GM21367 (cell line): Measurements from ENCODE around the gene NYNRIN.
"Not testable (repeated sequence)": the region's sequence is repeated elsewhere in the genome, so short reads cannot be mapped to it uniquely, and the experiment has no call there.

Experiments
- ATAC-seq: cut with Tn5 transposase; IDR thresholded peaks from one replicate; pipeline ENCODE4 v1.9.1; 2021; ENCODE audit not compliant: unreplicated experiment

The NYNRIN gene

DNA sequence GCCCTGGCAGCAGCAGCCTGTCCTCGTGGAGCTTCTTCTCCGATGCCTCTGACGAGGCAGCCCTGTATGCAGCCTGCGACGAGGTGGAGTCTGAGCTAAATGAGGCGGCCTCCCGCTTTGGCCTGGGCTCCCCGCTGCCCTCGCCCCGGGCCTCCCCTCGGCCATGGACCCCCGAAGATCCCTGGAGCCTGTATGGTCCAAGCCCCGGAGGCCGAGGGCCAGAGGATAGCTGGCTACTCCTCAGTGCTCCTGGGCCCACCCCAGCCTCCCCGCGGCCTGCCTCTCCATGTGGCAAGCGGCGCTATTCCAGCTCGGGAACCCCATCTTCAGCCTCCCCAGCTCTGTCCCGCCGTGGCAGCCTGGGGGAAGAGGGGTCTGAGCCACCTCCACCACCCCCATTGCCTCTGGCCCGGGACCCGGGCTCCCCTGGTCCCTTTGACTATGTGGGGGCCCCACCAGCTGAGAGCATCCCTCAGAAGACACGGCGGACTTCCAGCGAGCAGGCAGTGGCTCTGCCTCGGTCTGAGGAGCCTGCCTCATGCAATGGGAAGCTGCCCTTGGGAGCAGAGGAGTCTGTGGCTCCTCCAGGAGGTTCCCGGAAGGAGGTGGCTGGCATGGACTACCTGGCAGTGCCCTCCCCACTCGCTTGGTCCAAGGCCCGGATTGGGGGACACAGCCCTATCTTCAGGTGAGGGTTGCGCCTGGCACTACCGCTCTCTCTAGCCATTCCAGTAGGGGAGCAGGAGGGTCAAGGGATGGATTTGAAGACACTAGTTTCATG, 28.7 kb upstream of the NYNRIN start:
- ATAC-seq, result no peak

DNA sequence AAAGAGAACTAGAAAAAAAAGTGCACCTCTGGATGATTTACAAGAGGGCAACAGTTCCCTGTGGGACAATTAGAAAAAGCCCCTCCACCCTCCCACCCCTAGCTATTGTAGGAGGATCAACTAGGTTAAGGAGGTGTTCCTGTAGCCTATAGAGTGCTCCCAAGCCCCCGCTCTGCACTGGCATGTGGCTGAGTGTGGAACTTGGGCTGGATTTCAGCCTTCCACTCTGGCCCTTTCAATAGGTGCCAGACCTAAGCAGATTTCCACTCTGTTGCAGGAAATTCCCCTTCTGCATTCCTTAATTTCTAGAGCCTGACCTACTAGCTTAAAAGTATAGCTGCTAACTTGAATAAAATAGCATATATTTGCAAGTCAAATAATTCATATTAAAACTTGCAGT, 28.1 kb upstream of the NYNRIN start:
- ATAC-seq, result no peak

DNA sequence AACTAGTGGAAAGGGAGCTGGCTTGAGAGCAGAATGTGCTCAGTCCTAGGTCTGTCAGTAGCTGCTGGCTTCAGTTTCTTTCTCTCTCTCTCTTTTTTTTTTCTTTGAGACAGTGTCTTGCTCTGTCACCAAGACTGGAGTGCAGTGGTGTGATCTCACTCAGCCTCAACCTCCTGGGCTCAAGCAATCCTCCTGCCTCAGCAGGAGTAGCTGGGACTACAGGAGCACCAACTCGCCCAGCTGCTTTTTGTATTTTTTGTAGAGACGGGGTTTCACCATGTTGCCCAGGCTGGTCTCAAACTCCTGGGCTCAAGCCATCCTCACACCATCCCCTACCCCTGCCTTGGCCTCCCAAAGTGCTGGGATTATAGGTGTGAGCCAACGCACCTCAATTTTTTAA, 27.2 kb upstream of the NYNRIN start:
- ATAC-seq, result not testable (repeated sequence)

DNA sequence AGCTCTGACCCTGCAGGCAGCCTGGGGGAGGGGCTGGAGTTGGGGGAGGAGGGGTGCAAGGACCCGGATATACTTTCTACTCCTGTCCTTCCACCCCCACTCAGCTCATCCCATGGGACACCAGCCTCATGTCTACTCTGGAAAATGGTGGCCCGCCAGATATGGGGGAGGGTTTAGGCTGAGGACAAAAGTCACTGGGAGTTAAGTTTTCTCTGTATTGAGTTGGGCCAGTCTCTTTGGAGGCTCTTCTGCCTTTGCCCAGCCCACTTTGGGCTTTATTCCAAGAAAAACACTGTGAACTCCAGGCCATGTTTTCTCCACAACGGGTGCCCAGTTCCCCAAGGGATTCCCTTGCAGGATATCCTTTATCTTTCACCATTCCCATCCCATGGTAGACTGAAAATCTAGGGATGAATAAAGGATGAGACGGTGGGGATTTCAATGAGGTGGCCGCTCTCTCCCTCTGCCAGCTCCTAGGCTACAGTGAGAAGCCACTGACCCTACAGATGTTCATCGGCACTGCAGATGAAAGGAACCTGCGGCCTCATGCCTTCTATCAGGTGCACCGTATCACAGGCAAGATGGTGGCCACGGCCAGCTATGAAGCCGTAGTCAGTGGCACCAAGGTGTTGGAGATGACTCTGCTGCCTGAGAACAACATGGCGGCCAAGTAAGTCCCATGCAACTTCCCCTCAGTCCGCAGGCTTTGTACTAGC, 25.9 kb upstream of the NYNRIN start:
- no peak for ATAC-seq

DNA sequence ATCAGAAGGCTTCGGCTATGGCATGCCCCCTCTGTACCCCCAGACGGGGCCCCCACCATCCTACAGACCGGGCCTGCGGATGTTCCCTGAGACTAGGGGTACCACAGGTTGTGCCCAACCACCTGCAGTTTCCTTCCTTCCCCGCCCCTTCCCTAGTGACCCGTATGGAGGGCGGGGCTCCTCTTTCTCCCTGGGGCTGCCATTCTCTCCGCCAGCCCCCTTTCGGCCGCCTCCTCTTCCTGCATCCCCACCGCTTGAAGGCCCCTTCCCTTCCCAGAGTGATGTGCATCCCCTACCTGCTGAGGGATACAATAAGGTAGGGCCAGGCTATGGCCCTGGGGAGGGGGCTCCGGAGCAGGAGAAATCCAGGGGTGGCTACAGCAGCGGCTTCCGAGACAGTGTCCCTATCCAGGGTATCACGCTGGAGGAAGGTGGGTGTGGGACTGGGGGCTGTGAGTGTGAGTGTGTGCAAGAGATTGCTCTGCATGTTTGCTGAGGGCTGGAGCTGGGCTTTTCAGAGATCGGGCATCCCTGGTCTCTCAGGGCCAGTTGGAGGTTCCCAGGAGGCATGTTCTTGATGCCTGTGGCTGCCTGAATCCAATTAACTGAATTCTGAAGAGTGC, 22.2 kb upstream of the NYNRIN start:
- ATAC-seq, result no peak

DNA sequence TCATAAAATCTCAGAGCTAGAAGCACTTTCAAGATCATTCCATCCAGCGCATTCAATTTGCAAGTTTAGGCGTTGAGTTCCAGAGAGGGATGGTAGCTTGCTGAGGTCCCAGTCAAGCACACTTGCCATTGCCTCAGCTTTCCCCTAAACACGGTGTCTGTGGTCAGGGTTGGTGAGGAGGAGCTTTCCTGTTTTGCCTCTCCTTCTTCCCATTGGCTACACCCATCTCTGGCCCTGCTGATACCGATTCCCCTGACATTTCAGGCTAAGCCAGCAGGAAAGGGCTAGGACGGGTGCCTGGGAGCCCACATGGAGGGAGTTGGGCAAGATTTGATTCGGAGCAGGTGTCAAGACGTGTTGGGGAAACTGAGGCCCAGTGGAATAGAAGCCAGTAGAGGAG, 21.7 kb upstream of the NYNRIN start:
- no peak for ATAC-seq

DNA sequence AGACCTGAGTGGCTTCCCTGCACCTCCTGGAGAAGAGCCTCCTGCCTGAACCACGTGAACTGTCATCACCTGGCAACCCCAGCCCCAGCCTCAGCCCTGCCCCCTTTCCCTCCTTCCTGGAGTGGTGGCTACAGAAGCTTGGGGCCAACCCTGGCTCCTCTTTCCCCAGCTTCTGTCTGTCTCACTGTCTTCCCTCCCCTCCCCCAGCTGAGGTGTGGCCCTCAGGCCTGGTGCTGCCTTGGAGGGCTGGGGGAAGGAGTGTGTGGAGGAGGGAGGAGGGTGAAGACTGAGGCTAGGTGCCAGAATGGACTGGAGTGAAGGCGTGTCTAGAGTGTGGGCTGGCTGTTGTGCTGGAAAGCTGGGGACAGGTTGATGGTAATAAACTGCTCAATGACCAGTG, 21.1 kb upstream of the NYNRIN start:
- ATAC-seq, result no peak

DNA sequence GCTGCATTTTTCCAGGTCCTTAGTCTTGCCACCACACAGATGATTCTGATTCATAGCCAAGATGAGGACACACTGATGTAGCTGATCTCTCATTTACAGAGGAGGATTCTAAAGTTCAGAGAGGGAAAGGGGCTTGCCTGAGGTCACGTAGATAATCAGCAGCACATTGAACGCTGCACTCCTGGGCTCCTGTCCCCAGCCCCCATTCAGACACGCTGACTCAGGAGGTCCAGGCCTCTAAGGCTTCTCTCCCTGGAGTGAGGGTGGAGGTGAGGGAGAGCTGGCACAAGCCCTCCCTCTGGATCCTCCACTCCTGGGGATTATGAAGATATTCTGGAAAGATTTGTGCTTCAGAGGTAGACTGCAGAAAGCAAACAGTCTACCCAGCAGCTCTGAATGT, 20.5 kb upstream of the NYNRIN start:
- ATAC-seq, result no peak

DNA sequence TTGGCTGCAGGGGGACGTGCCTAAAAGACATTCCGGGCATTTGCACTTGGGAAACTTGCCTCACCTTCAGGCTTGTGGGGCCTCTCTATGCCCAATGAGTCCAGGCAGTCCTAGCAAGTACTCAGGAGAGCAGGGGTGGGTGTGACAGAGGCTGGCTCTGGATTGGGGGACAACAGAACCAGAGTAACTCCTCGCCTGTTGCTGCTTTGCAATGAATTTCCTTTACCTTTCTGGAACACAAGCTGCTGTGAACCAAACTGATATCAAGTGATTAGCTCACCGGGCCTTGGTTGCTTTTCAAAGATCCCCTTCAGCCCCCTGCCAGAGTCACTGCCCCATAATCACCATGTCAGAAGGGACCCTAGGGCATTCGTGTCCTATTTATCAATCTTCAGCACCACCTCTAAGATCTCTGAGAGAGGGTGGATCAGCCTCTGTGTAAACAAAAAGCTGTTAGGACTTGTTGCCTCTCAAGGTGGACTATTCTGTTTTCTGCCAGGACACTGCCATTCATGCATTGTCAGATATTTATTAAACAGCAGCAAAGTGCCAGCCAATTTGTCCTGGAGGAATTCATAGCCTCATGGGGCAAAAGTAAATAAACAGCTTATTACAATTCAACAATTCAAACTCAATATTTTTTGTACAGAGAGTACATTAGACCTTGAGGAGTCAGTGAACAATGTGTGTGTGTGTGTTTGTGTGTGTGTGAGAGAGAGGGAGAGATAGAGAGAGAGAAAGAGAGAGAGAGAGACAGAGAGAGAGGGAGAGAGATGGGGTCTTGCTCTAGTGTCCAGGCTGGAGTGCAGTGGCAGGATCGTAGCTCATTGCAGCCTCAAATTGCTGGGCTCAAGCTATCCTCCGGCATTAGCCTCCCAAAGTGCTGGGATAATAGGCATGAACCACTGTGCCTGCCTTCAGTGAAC, 19.6 kb upstream of the NYNRIN start:
- ATAC-seq, result no peak

DNA sequence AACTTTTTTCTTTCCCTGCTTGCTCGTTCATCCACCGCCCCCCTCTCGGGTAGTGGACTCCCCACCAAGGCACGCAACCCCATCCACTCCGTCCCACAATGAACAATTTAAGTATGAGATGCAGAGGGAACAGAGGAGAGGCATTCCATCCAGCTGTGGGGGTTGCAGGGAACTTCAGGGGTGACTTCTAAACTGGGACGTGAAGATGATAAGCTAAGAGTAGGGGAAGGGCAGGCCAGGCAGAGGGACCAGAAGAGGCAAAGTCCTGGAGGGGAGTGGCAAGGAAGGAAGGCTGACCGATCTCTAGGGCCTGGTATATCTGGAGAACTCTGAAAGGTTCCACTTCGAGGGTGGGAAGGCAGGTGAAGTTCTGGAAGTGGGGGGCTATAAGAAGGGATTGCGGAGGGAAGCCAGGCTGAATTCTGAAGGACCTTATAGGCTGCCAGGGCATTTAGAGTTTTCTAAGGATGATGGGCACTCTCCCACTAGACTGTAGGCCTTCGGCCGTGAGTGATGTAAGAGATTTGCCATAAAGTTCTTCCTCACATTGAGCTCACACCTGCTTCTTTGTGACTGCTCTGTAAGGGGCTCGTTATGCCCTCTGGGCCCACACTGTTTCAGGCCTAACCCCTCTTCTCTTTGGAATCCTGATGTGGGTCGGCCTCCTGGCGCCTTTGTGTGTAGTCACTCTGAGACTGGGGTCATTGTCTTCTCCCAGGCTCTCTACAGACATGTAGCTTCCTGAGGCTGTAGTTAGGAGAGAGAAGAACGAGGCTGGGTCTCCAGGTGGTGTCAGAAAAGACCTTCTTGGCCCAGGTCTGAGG, 18.7 kb upstream of the NYNRIN start:
- no peak for ATAC-seq

DNA sequence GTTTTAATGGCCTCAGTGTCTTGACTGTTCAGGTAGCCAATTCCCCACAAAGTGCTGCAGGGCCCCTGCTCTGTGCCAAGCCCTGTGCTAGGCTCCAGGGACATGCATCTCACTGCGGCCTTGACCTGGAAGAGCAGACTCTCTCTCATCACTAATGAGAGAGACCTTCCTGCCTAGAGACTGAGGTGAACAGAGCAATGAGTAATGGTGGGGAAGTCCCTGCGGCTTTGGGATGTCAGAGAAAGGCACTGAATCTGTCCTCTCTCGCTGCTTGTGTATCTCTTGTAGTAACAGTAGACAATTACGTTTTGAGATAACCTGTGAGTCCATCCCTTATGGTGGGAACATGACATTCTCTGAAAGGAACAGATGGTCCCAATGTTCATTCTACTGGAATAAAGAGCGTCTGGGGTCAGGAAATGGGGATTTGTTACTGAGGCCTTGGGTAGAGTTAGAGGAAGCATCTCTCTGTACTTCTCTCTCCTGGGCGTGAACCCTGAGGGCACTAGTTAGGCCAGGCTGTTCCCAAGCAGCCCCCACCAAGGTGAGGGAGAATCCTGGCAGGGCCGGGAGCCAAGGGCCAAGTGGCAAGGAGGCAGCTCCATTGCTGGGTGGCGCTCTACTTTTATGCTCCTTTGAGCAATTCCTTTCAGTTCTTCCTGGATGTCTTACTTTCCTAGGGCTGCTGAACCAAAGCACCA, 17.3 kb upstream of the NYNRIN start:
- ATAC-seq, result no peak

DNA sequence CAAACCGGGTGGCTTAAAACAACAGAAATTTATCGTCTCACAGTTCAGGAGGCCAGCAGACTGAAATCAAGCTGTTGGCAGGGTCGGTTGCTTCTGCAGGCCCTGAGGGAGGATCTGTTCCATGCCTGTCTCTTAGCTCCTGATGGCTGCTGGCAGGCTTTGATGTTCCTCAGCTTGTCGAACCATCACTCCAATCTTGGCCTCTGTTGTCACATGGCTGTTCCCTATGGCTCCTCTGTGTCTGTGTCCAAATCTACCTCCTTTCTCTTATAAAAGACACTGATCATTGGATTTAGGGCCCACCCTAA, 16.8 kb upstream of the NYNRIN start:
- no peak for ATAC-seq

DNA sequence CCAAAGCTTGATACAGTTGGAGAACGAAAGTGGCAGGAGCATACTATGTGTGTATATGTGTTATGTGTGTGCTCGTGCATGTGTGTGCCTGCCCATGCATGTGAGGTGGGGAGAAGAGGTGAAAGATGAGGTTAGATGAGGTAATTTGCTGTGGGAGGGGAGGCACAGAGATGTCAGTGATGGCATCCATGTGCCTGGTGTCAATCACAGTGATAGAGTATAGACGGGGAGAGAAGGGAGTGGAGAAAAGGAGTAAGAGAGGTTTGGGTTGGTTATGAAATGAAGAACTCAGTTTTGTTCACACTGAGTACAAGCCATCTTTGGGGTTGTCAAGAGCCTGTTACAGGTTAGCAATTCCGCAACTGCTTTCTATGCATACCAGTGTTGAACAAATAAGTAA, 14.6 kb upstream of the NYNRIN start:
- no peak for ATAC-seq

DNA sequence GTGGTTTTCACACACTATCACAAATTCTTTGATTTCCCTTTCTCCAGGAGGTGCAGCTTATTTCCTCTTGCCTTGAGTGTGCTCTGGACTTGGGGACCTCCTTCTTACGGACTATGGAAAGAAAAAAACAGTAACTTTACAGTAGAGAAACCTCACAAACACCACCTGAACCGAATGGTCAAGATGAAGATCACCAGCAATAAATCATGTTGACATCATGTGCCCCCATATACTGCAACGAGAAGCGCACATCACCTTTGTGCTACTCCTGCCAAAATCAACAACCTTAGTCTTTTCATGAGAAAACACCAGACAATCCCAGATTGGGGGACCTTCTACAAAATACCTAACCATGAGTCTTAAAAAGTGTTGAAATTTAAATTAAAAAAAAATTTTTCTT, 13.3 kb upstream of the NYNRIN start:
- ATAC-seq, result no peak

DNA sequence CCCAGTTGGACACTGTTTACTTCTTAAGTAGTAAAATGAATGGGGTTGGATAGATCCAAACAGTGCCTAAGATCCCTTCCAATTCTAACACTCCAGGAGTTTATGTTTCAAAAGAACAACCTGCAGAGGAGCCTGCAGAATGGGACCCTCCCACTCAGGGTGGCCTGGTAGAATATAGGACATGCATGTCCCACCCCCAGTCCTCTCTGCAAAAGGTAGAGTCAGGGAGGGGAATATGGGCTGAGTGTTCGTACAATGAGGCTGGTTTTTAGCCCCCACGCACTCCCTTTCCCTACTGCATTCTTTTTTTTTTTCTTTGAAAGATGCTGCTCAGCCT, 11.8 kb upstream of the NYNRIN start:
- no peak for ATAC-seq

DNA sequence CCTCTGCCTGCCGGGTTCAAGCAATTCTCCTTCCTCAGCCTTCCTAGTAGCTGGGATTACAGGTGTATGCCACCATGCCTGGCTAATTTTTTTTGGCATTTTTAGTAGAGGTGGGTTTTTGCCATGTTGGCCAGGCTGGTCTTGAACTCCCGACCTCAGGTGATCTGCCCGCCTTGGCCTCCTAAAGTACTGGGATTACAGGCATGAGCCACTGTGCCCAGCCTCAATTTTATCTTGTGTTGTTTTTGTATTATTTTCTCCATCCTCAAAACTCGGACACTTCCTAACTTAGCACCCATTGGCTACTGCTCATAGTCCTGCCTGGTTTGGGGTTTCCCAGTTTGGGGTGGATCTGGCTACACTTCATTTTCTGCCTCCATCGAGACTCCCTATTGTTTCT, 11.2 kb upstream of the NYNRIN start:
- ATAC-seq, result not testable (repeated sequence)

DNA sequence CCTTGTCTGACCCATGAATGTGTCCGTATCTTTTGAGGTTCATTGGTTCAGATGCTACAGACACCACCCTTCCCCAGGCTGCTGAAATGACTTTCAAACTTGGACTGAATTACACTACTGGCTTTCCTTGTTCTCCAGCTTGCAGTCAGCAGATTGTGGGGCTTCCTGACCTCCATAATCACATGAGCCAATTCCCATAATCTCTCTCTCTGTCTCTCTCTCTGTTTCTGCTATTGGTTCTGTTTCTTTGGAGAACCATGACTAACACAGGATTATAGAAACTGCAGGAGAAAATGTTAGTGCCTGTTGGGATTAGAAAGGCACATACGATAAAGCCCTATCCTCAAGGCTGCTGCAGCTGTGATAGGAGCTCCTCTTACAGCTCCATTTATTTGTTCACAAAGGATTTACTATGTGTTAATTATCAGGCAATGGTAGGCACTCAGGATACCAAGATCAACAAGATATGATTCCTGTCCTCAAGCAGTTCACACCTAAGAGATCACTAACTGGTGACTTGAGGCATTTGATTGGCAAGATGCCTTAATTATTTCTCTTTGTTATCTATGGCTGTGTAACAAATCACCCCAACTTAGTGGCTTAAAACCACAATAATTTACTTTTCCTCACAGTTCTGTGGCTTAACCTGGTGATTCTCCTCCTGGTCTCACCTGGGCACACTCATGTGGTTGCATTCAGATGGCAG, 10.2 kb upstream of the NYNRIN start:
- no peak for ATAC-seq

DNA sequence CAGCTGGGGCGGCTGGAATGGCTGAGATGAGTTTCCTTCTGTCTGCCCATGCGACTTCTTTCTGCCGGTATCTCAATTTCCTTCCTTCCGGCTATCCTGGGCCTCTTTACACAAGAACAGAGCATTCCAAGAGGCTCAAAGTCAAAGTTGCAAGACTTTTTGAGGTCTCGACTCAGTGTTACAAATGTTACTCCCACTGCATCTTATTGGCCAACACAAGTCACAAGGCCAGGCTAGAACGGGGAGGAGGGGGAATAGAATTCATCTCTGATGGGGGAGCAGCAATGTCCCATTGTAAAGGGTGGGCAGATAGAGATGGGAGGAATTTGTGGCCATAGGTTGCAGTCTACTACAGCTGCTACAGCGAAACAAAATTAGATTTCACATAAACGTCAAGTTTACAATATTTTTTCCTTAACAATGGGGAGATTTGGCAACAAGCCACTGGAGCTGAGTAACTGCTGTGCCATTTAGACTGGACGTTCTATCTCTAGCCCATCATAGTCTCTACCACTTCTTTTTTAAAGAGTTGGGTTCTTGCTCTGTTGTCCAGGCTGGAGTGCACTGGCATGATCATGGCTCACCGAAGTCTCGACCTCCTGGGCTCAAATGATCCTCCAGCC, 9.5 kb upstream of the NYNRIN start:
- ATAC-seq, result no peak
